ENCODE measurements around the gene OLA1. TPM values are rescaled to one million over a fixed set of nuclear protein-coding genes. Genes with fewer than 3 reads are reported as not detected.

OLA1 gene
- total and polyA plus RNA-seq, 2 of the 4 experiments (the other 2 are of a cell fraction): 54.7 to 71.2 TPM

DNA sequence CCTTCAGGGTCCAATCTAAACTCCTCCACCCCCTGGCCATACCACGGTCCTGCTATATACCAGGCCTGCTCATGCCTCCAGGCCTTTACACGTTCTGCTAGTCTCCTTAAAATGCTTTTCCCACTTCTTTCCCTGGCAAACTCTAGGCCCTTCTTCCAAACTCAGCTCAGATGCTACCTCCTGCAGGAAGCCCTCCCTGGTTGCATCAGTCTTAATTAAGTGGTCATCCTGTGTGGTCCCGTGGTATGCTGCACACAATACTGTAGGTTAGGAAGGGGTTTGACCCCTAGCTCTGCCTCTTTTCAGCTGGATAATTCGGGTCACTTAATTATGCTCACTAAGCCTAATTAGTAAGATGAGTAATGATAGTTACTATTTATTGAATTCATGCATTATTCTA lies 197.3 kb downstream of the OLA1 start (continued):
- TF ChIP-seq RCOR1 (IDR thresholded peaks at IDR 0.05; ENCODE audit: insufficient replicate concordance, low read length) (no peak), CEBPB (IDR thresholded peaks at IDR 0.05; ENCODE audit: low read depth, low read length) (no peak), ELK1 (IDR thresholded peaks at IDR 0.05; ENCODE audit: borderline replicate concordance, low read depth, low read length) (no peak)

GRCh38 chr2:174049895-174050294 lies 198.4 kb downstream of the OLA1 start:
- CTCF ChIA-PET: interaction anchor here (1.4 kb wide), 1 partner anchor 9 kb away, joined by 4 read pairs; no protein-coding TSS in a partner anchor
- H3K23ac ChIP-seq (ENCODE audit: low read depth, low read length): no peak overlapping the region
- TF ChIP-seq, protein P1, sequence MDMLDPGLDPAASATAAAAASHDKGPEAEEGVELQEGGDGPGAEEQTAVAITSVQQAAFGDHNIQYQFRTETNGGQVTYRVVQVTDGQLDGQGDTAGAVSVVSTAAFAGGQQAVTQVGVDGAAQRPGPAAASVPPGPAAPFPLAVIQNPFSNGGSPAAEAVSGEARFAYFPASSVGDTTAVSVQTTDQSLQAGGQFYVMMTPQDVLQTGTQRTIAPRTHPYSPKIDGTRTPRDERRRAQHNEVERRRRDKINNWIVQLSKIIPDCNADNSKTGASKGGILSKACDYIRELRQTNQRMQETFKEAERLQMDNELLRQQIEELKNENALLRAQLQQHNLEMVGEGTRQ (IDR thresholded peaks at IDR 0.05; ENCODE audit: low read depth, low read length): no peak
- no peak for TF ChIP-seq CHD1 (IDR thresholded peaks at IDR 0.05; ENCODE audit: low read depth, low read length)
- no peak for TF ChIP-seq RAD21 (IDR thresholded peaks at IDR 0.05; ENCODE audit: low read length)
- no peak for TF ChIP-seq FOS (IDR thresholded peaks at IDR 0.05; ENCODE audit: low read depth, low read length)
- no peak for TF ChIP-seq CTCF (conservative IDR thresholded peaks at IDR 0.05; ENCODE audit: low read depth, low read length)
- no peak for TF ChIP-seq CEBPB (IDR thresholded peaks at IDR 0.05; ENCODE audit: low read depth, low read length)
- no peak for TF ChIP-seq SMC3 (IDR thresholded peaks at IDR 0.05; ENCODE audit: low read depth, low read length)
- no peak for TF ChIP-seq RFX5 (IDR thresholded peaks at IDR 0.05; ENCODE audit: low read depth, low read length)
- no peak for TF ChIP-seq RCOR1 (IDR thresholded peaks at IDR 0.05; ENCODE audit: insufficient replicate concordance, low read length)
- TF ChIP-seq NFE2L2 (IDR thresholded peaks at IDR 0.05; ENCODE audit: low read depth, low read length): no peak
- no peak for TF ChIP-seq POLR2A (IDR thresholded peaks at IDR 0.05; ENCODE audit: low read depth, low read length)
- TF ChIP-seq MAZ (IDR thresholded peaks at IDR 0.05; ENCODE audit: borderline replicate concordance, low read depth, low read length): no peak

More at GRCh38 chr2:174049895-174050294, 198.4 kb downstream of the OLA1 start:
- no TSS peak for BruUV-seq (replicated peaks)
- no peak overlapping the region for H2AFZ ChIP-seq (replicated peaks; ENCODE audit: low read length, poor library complexity)
- dilution Hi-C loops (cut with HindIII; ENCODE audit: low sequenced_read_pairs, unreplicated experiment) (no loop called here), in situ Hi-C loops (cut with MboI; ENCODE audit: low sequenced_read_pairs) (loop anchor here (25.0 kb wide), 1 partner anchor 638 kb away; no protein-coding TSS in a partner anchor), intact Hi-C loops (cut with micrococcal nuclease) (loop anchor here (5.0 to 10.0 kb wide), 5 partner anchors 195 to 475 kb away; partner anchors contain the start of gene OLA1)
- H2AK9ac ChIP-seq (replicated peaks; ENCODE audit: low read depth, low read length, poor library complexity): no peak overlapping the region
- no peak overlapping the region for H3K56ac ChIP-seq (ENCODE audit: extremely low read depth, insufficient read depth, low read length)
- H2BK5ac ChIP-seq (ENCODE audit: low read depth, low read length, poor library complexity, severe bottlenecking): no peak overlapping the region
- H2BK15ac ChIP-seq (ENCODE audit: low read depth, low read length): no peak overlapping the region; the same call in 2 of the 3 replicates
- no peak for ATAC-seq (ENCODE audit: low read depth)
- no peaks in the 10 kb centered on the region for H4K20me1 ChIP-seq (ENCODE audit: insufficient read depth, low read length)
- no peaks in the 10 kb centered on the region for H3K9me3 ChIP-seq (ENCODE audit: control insufficient read depth, insufficient read depth, low read length)
- H3K4me1 ChIP-seq (ENCODE audit: control insufficient read depth, insufficient read depth, low read length): peaks cover 18% of the 10 kb centered on the region
- peaks cover 7% of the 10 kb centered on the region; the same call in 1 of the 2 replicates for H3K9me1 ChIP-seq (ENCODE audit: insufficient read depth, low read length)
- no peak overlapping the region for H3K4me3 ChIP-seq (ENCODE audit: insufficient read depth, low read depth, low read length)
- WGBS, 2 experiments (ENCODE audit: extremely low coverage in 2 of 2, insufficient read length in 1 of 2): no CpG with 5 or more reads among the region's 2 CpGs
- no peak overlapping the region for H3K18ac ChIP-seq (ENCODE audit: low read depth, low read length)
- H3K36me3 ChIP-seq (ENCODE audit: control insufficient read depth, insufficient read depth, low read length): no peaks in the 10 kb centered on the region
- no peak overlapping the region for H3K4ac ChIP-seq (ENCODE audit: low read depth, low read length)
- no peaks in the 10 kb centered on the region for H3K27me3 ChIP-seq (ENCODE audit: control insufficient read depth, insufficient read depth, low read length)
- no peak overlapping the region for H3K14ac ChIP-seq (replicated peaks; ENCODE audit: low read depth, low read length)
- H3K9ac ChIP-seq (ENCODE audit: low read depth, low read length): no peak overlapping the region
- no peak for DNase-seq
- H4K5ac ChIP-seq (ENCODE audit: low read depth, low read length): no peak overlapping the region
- H3K79me1 ChIP-seq (ENCODE audit: low read depth in 1 of 2, low read length in 2 of 2): no peaks in the 10 kb centered on the region
- H2BK120ac ChIP-seq (ENCODE audit: low read depth, low read length): no peak overlapping the region
- H4K91ac ChIP-seq (ENCODE audit: insufficient read depth, low read depth, low read length): no peak overlapping the region
- no peak overlapping the region for H3K4me2 ChIP-seq (ENCODE audit: low read depth, low read length)
- H3K27ac ChIP-seq (ENCODE audit: insufficient read depth, low read length): no peak overlapping the region
- no peak overlapping the region for H2AK5ac ChIP-seq (ENCODE audit: low read depth, low read length)
- no peak overlapping the region for H2BK20ac ChIP-seq (ENCODE audit: low read depth, low read length)
- 0 out of 4 replicates have a peak overlapping the region, but pooled peaks of 1 of the 2 experiments have one; percentile 25 for H4K8ac ChIP-seq (ENCODE audit: low read depth in 2 of 2, low read length in 2 of 2)
- POLR2A ChIA-PET (ENCODE audit: unreplicated experiment): no interaction called here

Data from IMR-90 (cell line).